Osteocyte (in vitro differentiated cells): Measurements from ENCODE around the gene CLEC10A. TPM values are rescaled to one million over a fixed set of nuclear protein-coding genes. Genes with fewer than 3 reads are reported as not detected.
"Not testable (repeated sequence)": the region's sequence is repeated elsewhere in the genome, so short reads cannot be mapped to it uniquely, and the experiment has no call there.

ENCODE experiments used
- DNase-seq: peaks from one replicate; pipeline ENCODE4 v3.0.0; 2021; ENCODE audit warnings: mixed read lengths; ENCODE audit not compliant: unreplicated experiment; ENCODE audit errors: extremely low spot score
- H3K27ac Mint-ChIP-seq: one replicate; pipeline ENCODE4 v1.8.0; 2021; ENCODE audit warnings: mild to moderate bottlenecking, mixed read lengths; ENCODE audit not compliant: unreplicated experiment
- H3K27me3 Mint-ChIP-seq: one replicate; pipeline ENCODE4 v1.8.0; 2021; ENCODE audit warnings: mixed read lengths; ENCODE audit not compliant: unreplicated experiment
- H3K36me3 Mint-ChIP-seq: one replicate; pipeline ENCODE4 v1.8.0; 2021; ENCODE audit warnings: mixed read lengths; ENCODE audit not compliant: unreplicated experiment
- H3K4me1 Mint-ChIP-seq: one replicate; pipeline ENCODE4 v1.8.0; 2021; ENCODE audit warnings: mixed read lengths; ENCODE audit not compliant: unreplicated experiment
- H3K4me3 Mint-ChIP-seq: one replicate; pipeline ENCODE4 v1.8.0; 2021; ENCODE audit warnings: mild to moderate bottlenecking, moderate library complexity, mixed read lengths; ENCODE audit not compliant: unreplicated experiment
- H3K9me3 Mint-ChIP-seq: one replicate; pipeline ENCODE4 v1.8.0; 2021; ENCODE audit warnings: mixed read lengths; ENCODE audit not compliant: unreplicated experiment
- CTCF ChIP-seq: fragments of 200-600 bp; sonication (generic); IDR thresholded peaks from 2 replicates; pipeline ENCODE4 v1.5.0; 2021; ENCODE audit warnings: antibody characterized with exemption, mild to moderate bottlenecking, moderate library complexity
- total RNA-seq: library from RNA; stranded (reverse); gene quantifications from 2 replicates; pipeline ENCODE4 v1.2.1, GENCODE V29; 2021

CLEC10A gene
- total RNA-seq, 1 donor from 2014 or later: not detected

DNA sequence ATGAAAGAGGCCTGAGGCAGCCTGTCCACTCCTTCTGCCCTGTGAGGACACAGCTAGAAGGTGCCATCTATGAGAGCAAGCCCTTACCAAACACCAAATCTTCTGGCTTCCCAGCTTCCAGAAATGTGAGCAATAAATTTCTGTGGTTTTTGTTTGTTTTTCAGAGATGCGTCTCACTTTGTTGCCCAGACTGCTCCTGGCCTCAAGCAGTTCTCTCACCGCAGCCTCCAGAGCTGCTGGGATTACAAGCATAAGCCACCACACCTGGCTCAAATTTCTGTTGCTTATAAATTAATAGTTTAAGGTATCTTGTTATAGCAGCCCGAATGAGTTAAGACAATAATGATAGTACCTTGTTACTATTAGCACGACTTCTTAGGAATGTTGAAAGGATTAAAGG is 23.7 kb downstream of the CLEC10A start:
- Mint-ChIP-seq H3K9me3 (no peaks in the 10 kb centered on the region), H3K4me1 (no peaks in the 10 kb centered on the region), H3K4me3 (no peak overlapping the region), H3K27ac (no peak overlapping the region), H3K36me3 (no peaks in the 10 kb centered on the region), H3K27me3 (peaks cover 14% of the 10 kb centered on the region)
- DNase-seq: no peak
- no peak for TF ChIP-seq CTCF

- Mint-ChIP-seq H3K4me1 (peaks cover 11% of the 10 kb centered on the region), H3K27me3 (peaks cover 22% of the 10 kb centered on the region)
- not testable (repeated sequence) for H3K9me3 Mint-ChIP-seq, DNase-seq, H3K4me3 Mint-ChIP-seq, H3K36me3 Mint-ChIP-seq, H3K27ac Mint-ChIP-seq
Observed at GRCh38 chr17:7050583-7050982, 29.5 kb downstream of the CLEC10A start.

GRCh38 chr17:7048968-7049367 is 31.1 kb downstream of the CLEC10A start:
- DNase-seq: no peak
- Mint-ChIP-seq H3K4me3 (no peak overlapping the region), H3K27me3 (peaks cover 23% of the 10 kb centered on the region), H3K36me3 (no peaks in the 10 kb centered on the region), H3K4me1 (peaks cover 12% of the 10 kb centered on the region), H3K27ac (no peak overlapping the region), H3K9me3 (no peaks in the 10 kb centered on the region)
- no peak for TF ChIP-seq CTCF

- Mint-ChIP-seq H3K4me3 (no peak overlapping the region), H3K27ac (no peak overlapping the region), H3K4me1 (peaks cover 19% of the 10 kb centered on the region), H3K9me3 (no peaks in the 10 kb centered on the region), H3K27me3 (peaks cover 22% of the 10 kb centered on the region), H3K36me3 (no peaks in the 10 kb centered on the region)
- no peak for DNase-seq
- no peak for TF ChIP-seq CTCF
Observed at GRCh38 chr17:7047566-7047965, 32.5 kb downstream of the CLEC10A start.

GRCh38 chr17:7046725-7047397 is 33.2 kb downstream of the CLEC10A start:
- not testable (repeated sequence) for H3K36me3 Mint-ChIP-seq, H3K4me3 Mint-ChIP-seq, H3K27ac Mint-ChIP-seq, H3K9me3 Mint-ChIP-seq, DNase-seq
- Mint-ChIP-seq H3K27me3 (peaks cover 24% of the 10 kb centered on the region), H3K4me1 (peaks cover 23% of the 10 kb centered on the region)

DNA sequence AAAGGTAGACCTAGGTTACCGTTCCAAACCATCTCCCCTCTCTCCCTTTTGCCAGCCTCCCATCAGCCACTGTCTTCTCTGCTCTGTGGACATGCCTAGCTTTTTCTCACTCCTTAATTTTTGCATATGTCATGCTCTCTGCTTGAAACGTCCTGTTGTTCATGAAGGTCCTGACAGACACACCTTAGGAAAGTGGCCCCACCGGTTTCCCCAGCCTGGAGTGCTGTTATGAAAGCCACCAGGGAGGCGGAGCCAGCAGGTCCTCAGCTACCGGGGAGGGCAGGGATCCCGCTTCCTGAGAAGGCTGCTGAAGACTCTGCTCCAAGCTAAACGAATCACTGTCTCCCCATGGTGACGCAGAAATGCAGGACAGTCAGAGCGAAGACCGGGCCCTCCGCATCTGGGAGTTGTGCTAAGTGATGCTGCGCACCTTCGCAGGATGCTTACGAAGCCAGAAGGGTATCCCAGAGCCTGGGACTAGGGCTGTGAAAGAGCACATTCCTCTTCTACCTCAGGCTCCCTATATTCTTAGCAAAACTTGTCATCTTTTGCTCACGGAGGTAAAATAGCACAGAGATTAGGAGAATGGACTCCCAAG is 33.8 kb downstream of the CLEC10A start:
- Mint-ChIP-seq H3K36me3 (no peaks in the 10 kb centered on the region), H3K9me3 (no peaks in the 10 kb centered on the region), H3K4me3 (peak overlapping the region; percentile 36), H3K27ac (no peak overlapping the region), H3K4me1 (peaks cover 28% of the 10 kb centered on the region), H3K27me3 (peaks cover 24% of the 10 kb centered on the region)
- TF ChIP-seq CTCF: no peak
- DNase-seq: no peak
